Measurements from ENCODE around the gene SLC48A1.
A peak's percentile ranks its signal among the peaks of the same experiment; 100 is the strongest.

Gene SLC48A1

DNA sequence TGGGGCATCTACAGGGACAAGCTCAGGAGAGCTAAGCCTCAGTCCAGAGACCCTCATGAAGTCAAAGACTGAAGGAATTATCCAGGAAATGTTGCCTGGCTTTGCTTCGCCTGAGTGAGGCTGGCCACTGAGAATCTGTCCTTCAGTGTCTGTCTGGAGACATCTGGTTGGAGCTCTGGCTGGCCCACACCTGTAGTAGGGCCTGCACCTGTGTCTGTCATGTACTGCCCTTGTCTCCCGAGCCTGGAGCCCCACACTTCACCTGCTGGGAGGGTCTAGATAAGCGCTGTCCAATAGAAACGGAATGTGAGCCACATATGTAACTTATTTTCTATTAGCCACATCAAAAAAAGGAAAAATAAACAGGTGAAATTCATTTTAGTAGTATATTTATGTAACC is 56.5 kb downstream of the SLC48A1 start:
- H3K27ac ChIP-seq (ENCODE audit: low read depth, low read length, poor library complexity, severe bottlenecking) = peak overlapping the region; percentile 100
- no peaks in the 10 kb centered on the region for H3K79me2 ChIP-seq (ENCODE audit: insufficient read depth, low read length)
- no peaks in the 10 kb centered on the region for H3K9me3 ChIP-seq (ENCODE audit: low read length)
- no peak overlapping the region for H3K4me3 ChIP-seq (ENCODE audit: low read depth, low read length, poor library complexity, severe bottlenecking)
- peaks cover 92% of the 10 kb centered on the region for H3K4me1 ChIP-seq (ENCODE audit: insufficient read depth, low read length, severe bottlenecking)
- no peak overlapping the region for H3K4me2 ChIP-seq (ENCODE audit: low read length)
- TF ChIP-seq EZH2 (IDR thresholded peaks at IDR 0.05; ENCODE audit: borderline replicate concordance, low read length) (no peak), CTCF (IDR thresholded peaks at IDR 0.05; ENCODE audit: low read length) (no peak)
- no peaks in the 10 kb centered on the region for H3K27me3 ChIP-seq (ENCODE audit: insufficient read depth, low read length)
- H4K20me1 ChIP-seq (ENCODE audit: insufficient read depth, low read length) = no peaks in the 10 kb centered on the region
- no peaks in the 10 kb centered on the region for H3F3A ChIP-seq (ENCODE audit: insufficient read depth, low read length)
- H3K9ac ChIP-seq (ENCODE audit: low read length) = no peak overlapping the region; the same call in 1 of the 2 replicates
- H2AFZ ChIP-seq (ENCODE audit: low read length) = no peak overlapping the region
- H3K9me2 ChIP-seq (ENCODE audit: low read depth, low read length) = no peaks in the 10 kb centered on the region
- no peaks in the 10 kb centered on the region for H3K36me3 ChIP-seq (ENCODE audit: insufficient read depth, low read length)

Data from OCI-LY1 (cell line).